Activated CD4-positive, alpha-beta T cell treated with anti-CD3 and anti-CD28 coated beads, Interleukin-2, amount 50 U/mL, for 1 hour (primary cell): ENCODE results near the gene HOXA9.

Source experiments
- DNase-seq: peaks from one replicate; pipeline ENCODE4 v3.0.0-alpha.2; 2020

The HOXA9 gene

GRCh38 chr7:27124902-27125689 lies 40.2 kb downstream of the HOXA9 start:
- no peak for DNase-seq

GRCh38 chr7:27124096-27124901 lies 41.0 kb downstream of the HOXA9 start:
- DNase-seq, result no peak

DNA sequence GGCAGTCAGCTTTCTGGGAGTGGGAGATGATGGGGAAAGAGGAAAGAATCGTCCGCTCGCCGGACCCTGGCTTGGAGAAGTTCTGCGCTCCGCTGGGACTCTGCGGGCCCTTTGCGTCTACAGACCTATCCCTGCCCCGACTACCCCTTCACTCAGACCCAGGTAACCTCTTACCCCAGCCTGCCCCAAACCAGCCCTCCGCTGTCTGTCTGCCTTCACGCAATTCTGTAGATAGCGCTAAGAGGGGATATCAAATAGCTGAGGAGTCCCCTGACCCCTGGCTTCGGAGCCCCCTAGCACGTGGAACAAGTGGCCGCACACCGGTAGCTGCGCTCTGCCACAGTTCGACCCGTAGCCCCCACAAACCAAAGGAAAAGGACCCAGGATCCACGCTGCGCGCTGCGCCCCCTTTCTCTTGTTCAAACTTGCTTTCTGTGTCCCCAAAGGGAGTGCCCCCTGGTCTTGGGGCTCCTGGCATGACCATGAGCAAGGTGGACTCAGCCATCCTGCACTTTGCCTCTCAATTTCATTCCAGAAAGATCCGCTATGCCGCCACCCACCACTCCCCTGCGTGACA lies 41.8 kb downstream of the HOXA9 start:
- no peak for DNase-seq

DNA sequence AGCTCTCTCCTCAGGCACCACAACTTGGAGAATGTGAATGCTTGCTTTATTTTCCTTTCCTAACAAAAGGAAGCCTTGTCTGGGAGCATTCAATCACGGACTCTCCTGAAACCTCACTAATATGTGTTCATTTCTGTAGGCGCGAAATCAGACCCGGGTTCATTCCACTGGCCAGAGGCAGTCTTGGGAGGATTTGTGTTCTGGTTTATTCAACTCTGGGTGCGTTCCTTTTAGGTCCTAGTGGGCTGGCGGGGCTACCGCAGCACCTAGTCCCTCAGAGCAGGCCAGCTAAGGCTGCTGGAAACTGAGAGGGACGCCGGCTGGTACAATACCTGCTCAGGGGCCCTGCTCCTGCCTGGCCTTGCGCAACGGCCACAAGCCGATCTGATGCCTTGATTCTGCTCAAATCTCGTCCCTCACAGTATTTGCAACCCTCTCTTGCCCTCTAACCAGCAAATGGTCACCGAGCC lies 42.3 kb downstream of the HOXA9 start:
- no peak for DNase-seq

- DNase-seq, result no peak
Observed at GRCh38 chr7:27122077-27122910, 43.0 kb downstream of the HOXA9 start.

- no peak for DNase-seq
Observed at GRCh38 chr7:27121684-27122076, 43.7 kb downstream of the HOXA9 start.

DNA sequence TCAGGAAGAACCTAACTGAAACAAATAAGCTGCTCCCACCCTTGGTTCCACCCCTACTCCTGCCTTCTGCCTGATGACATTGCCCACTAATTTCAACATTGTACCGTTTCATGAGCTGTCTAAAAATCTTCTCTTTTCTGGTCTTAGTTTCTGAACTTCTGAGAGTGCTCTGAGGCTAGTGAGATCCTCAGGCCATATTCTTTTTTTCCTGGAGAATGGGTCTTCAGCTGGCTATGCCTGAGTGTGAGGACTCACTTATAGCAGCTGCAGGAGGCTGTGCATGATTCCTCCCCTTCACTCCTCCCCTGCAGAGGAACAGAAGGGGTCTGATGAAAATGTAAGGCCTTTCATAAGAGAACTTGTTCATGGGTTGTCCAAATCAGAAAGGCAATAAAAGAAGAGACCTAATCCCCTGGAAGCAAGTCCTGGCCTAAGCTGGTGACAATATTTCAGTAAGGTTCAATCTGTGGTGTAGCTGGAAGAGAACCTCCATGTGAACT lies 45.9 kb downstream of the HOXA9 start:
- no peak for DNase-seq

- DNase-seq, result no peak
Observed at GRCh38 chr7:27118580-27118979, 46.8 kb downstream of the HOXA9 start.

DNA sequence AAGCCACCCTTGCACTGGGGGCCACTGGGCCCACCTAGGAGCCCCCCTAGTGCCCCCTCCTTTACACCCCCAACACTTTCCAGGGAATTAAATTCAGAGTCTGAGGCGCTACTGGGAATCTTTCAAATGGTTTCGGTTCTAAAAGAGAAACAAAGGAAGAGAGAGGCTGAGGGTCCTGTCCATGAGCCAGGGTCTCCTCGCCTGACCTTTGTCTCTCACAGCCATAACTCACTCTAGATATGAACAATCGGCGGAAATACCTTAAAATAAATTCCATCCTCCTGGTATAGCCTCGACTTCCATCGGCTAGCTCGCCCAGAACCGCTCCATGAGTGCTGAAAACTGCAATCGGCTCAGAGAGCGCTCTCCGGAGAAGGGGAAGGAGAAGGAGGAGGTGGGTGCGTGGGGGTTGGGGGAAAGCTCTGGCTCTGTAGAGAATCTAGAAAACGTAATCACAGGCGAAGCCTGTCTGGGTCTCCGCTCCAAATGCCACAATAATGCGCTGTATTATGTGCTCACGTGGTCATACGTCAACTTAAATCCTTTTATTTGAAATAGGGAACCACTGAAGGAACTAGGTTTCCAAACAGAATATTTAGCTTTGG lies 47.3 kb downstream of the HOXA9 start:
- DNase-seq, result no peak

DNA sequence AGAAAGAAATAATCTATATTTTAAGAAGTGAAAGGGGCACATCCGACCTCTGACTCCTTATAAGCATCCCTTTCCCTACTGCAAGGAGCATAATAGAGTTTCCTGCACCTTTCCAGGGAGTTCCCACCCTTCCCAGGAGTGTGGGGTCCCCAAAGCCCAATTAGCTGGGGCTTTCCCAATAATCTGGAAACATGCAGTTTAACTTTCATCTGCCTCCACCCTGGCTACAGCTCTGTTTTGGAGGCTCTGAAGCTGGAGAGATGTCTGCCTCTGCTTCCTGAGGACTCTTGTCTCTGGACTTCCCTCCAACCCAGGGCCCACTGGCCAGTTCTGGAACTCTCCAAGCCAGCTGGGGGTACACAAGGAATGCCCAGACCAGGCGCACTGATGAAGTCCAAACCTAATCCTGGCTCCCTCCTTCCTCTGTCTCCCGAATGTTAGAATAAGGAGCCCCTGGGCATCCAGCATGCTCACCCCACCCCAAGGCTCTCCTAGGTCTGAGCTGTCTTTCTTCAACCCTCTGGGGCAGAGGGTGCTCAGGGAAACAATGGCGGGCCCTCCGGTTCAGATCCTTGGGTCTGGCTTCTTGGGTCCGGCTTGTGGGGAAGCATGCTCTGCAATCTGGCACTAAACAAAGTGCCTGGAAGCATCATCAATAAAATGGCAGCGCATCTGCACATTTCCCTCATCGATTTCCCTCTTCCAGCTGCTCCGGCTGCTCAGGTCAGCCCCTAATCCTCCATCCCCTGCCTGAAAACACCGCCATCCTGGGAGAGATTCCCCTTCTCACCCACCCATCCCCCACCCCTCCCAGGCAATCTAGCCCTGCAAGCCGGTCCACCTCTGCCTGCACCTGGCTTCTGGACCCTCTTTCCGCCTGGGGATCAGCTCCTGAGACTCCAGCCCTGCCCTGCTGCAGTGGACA lies 48.1 kb downstream of the HOXA9 start:
- no peak for DNase-seq

GRCh38 chr7:27116031-27116961 lies 49.0 kb downstream of the HOXA9 start:
- DNase-seq, result no peak

DNA sequence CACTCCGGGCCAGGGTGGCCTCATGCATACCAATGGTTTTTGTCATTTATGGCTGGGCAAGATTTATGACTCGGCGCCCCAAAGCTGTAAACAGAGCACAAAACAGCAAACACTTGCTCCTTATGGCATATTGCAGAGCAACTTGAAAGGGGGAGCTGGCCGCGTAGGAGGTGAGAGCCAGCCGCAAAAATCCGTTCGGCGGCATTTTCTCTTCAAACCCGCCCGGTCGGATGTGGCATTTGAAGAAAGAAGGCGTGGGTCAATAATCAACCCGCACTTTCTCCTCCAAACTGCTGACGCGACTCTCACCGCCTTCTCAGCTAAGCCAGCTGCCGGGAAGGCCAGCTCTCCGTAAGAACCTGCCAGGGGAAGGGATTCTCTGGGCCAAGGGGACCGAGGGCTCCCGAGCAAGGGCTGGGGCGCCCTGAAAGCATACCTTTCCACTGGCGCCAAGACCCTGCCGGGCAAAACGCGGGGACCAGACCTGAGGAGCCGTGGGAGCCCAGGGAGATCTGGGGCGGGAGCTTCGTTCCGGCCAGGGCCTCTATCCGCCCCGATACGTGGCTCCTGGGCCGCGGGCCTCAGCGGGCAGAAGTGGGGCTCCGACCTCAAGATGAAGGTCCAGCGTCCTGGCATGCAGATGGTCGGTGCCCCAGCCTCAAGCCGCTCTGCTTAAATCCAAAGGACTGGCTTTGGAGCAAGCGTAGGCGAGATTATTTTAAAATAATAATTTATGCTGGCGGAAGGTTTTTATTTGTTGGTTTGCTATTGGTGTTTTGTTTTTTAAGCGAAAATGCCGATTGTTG lies 49.9 kb downstream of the HOXA9 start:
- DNase-seq, result no peak

DNA sequence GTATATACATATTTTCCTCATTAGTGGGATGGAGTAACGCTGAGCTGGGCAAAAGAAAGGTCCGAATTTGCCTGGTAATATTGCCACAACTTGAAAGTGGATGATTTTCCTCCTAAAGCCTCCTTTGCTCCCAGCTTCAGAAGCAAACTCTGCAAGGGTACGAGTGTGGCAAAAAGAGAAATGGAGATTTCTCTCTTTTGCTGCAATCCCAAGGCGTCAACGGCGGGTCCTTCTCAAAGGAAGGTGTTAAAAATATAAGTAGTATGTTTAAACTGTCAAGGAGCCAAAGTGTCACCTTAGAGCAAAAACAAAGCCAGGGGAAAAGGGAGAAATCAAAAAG lies 50.5 kb downstream of the HOXA9 start:
- no peak for DNase-seq

DNA sequence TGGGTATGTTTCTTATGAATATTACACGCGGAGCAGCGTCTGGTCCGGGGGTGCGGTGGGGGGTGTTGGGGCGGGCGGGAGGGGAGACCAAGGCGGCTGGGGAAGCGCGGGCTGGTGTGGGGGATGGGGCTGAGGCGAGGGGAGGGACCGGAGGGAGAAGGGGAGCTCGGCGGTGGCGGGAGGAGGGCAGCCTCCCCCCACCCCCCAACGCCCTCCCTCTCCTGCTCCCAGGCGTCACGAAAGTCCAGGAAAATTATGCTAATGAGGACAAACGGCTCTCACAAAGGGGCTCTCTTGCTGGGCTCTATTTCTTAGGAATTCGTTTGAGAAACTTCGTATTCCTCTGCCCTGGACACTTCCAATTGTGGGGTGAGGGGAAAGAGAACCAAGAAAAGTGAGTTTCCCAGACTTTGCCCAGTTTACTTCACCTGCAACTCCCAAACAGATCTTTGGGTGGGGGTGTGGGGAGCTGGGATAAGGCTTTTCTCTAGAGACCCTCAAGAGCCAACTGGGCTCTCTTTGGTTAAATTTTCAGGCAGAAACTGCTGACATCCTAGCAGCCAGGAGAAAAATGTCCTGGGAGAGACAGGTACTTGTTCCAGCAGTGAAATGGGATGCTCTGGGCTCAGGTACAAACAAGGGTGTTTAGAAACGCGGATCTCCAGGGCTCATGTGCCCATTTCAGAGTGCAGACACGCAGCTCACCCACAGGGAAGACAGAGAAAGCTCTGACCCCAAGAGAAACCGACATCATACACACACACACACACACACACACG lies 51.2 kb downstream of the HOXA9 start:
- no peak for DNase-seq

GRCh38 chr7:27112955-27113949 lies 52.1 kb downstream of the HOXA9 start:
- DNase-seq, result no peak
